Measurements from ENCODE around the gene AQP1.

GRCh38 chr7:30954914-30955313 is 43.3 kb downstream of the AQP1 start:
- TF ChIP-seq, protein P1, sequence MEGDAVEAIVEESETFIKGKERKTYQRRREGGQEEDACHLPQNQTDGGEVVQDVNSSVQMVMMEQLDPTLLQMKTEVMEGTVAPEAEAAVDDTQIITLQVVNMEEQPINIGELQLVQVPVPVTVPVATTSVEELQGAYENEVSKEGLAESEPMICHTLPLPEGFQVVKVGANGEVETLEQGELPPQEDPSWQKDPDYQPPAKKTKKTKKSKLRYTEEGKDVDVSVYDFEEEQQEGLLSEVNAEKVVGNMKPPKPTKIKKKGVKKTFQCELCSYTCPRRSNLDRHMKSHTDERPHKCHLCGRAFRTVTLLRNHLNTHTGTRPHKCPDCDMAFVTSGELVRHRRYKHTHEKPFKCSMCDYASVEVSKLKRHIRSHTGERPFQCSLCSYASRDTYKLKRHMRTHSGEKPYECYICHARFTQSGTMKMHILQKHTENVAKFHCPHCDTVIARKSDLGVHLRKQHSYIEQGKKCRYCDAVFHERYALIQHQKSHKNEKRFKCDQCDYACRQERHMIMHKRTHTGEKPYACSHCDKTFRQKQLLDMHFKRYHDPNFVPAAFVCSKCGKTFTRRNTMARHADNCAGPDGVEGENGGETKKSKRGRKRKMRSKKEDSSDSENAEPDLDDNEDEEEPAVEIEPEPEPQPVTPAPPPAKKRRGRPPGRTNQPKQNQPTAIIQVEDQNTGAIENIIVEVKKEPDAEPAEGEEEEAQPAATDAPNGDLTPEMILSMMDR (conservative IDR thresholded peaks at IDR 0.05; ENCODE audit: low read depth, low read length), result no peak
- no peak for TF ChIP-seq EZH2 (IDR thresholded peaks at IDR 0.05; ENCODE audit: borderline replicate concordance, low read depth, low read length, poor library complexity, severe bottlenecking)
